Endothelial cell of umbilical vein (primary cell): ENCODE measurements around the gene FAM107A.

ENCODE experiments used
- FOS ChIP-seq: IDR thresholded peaks from 2 replicates; pipeline ENCODE4 v1.6.1; 2011; ENCODE audit warnings: mild to moderate bottlenecking, low read length, moderate library complexity, borderline replicate concordance; ENCODE audit not compliant: insufficient read depth
- TF ChIP-seq, protein P1 (sequence below), 2 donors: IDR thresholded peaks; 1 replicate in 1 of 2; 2 replicates in 1 of 2; pipeline ENCODE4 v1.5.1; 2011; ENCODE audit warnings: low read length in 2 of 2, mild to moderate bottlenecking in 2 of 2, moderate library complexity in 2 of 2, control low read depth in 1 of 2, inconsistent platforms in 1 of 2, low read depth in 1 of 2; ENCODE audit not compliant: insufficient read depth in 1 of 2; ENCODE audit errors: extremely low read depth in 1 of 2
- TF ChIP-seq, protein P2 (sequence below): IDR thresholded peaks from 2 replicates; pipeline ENCODE4 v1.6.1; 2011; ENCODE audit not compliant: insufficient read depth, insufficient read length

DNA sequence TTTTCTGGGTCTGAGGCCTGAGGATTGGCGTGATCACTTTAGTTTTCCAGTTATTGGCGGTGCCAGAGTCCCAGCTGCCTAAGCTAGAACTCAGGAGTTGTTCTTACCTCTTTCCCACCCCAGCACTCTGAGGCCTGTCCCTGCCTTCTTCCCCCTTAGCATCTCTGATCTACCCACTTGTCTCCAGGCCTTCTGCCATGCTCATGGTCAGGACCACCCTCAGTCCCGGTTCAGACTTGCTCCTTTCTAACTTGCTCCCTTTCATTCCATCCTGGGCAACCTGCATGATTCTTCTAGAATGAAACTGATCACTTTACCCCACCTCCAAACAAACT, 55.9 kb downstream of the FAM107A start:
- TF ChIP-seq FOS: no peak
- TF ChIP-seq, protein P1, sequence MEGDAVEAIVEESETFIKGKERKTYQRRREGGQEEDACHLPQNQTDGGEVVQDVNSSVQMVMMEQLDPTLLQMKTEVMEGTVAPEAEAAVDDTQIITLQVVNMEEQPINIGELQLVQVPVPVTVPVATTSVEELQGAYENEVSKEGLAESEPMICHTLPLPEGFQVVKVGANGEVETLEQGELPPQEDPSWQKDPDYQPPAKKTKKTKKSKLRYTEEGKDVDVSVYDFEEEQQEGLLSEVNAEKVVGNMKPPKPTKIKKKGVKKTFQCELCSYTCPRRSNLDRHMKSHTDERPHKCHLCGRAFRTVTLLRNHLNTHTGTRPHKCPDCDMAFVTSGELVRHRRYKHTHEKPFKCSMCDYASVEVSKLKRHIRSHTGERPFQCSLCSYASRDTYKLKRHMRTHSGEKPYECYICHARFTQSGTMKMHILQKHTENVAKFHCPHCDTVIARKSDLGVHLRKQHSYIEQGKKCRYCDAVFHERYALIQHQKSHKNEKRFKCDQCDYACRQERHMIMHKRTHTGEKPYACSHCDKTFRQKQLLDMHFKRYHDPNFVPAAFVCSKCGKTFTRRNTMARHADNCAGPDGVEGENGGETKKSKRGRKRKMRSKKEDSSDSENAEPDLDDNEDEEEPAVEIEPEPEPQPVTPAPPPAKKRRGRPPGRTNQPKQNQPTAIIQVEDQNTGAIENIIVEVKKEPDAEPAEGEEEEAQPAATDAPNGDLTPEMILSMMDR (IDR thresholded peaks at IDR 0.05; ENCODE audit: extremely low read depth in 1 of 2, insufficient read depth in 1 of 2, low read depth in 1 of 2, low read length in 2 of 2): no peak
- TF ChIP-seq, protein P2, sequence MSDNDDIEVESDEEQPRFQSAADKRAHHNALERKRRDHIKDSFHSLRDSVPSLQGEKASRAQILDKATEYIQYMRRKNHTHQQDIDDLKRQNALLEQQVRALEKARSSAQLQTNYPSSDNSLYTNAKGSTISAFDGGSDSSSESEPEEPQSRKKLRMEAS: no peak
